GM23248 (cell line): ENCODE data around the gene SP6.

Source experiments
- EZH2 ChIP-seq: fragments of 200-600 bp; sonication (generic); IDR thresholded peaks from 2 replicates; pipeline ENCODE4 v1.6.1; 2018; ENCODE audit warnings: antibody characterized with exemption, mild to moderate bottlenecking; ENCODE audit not compliant: insufficient read depth, poor library complexity, severe bottlenecking
- EZH2phosphoT487 ChIP-seq: fragments of 200-600 bp; sonication (generic); IDR thresholded peaks from 2 replicates; pipeline ENCODE4 v1.6.1; 2018; ENCODE audit warnings: antibody characterized with exemption, moderate library complexity, mild to moderate bottlenecking, low read depth; ENCODE audit not compliant: insufficient read depth

- TF ChIP-seq EZH2 (no peak), EZH2phosphoT487 (no peak)
Measured at GRCh38 chr17:47850692-47851573, at the start of gene SP6.
